ENCODE results near the gene MTCL3.

MTCL3 gene

DNA sequence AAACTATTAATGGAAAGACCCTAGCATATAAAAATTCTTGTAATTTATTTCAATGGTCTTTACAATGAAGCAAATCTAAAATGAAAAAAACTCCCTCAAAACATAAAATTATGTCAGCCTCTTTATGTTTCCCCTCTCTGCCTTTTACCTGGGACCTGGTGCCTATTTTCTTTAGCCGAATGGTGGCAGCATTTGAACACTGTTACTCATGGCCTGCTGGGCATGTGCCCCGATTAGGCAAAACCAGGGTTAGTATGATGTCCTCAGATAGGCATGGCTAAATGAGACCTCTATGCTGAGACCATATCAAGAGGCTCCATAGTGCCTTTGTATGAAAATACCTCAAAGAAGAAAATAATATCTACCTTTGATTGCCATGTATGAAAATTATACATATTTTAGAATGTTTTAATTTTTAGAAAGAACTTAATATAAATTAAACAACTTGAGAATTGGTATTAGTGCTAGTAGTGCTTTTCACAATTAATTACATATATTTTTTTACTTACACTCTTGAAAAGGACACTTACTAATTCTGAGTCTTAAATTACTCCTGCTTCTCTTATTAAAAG is 35.4 kb upstream of the MTCL3 start:
- Histone ChIP-seq H2AFZ (ENCODE audit: low read depth, low read length) (no peak overlapping the region), H3K9me3 (replicated peaks; ENCODE audit: control insufficient read depth, insufficient read depth, low read length) (no peaks in the 10 kb centered on the region), H3K9me1 (replicated peaks; ENCODE audit: control insufficient read depth, extremely low read depth, insufficient read depth, low read length) (no peaks in the 10 kb centered on the region), H3K79me2 (ENCODE audit: control insufficient read depth, insufficient read depth, low read length) (no peaks in the 10 kb centered on the region), H3K4me1 (ENCODE audit: control insufficient read depth, extremely low read depth, insufficient read depth, low read length) (no peaks in the 10 kb centered on the region), H3K36me3 (ENCODE audit: control insufficient read depth in 2 of 2, extremely low read depth in 1 of 2, insufficient read depth in 2 of 2, low read length in 2 of 2) (no peaks in the 10 kb centered on the region), H3K4me3 (replicated peaks in 1 of 3; ENCODE audit: insufficient read depth in 1 of 3, low read depth in 1 of 3, low read length in 3 of 3) (no peak overlapping the region), H3K9ac (replicated peaks; ENCODE audit: extremely low read depth, insufficient read depth, low read length) (no peak overlapping the region), H3K27me3 (ENCODE audit: control insufficient read depth in 2 of 2, insufficient read depth in 2 of 2, low read length in 2 of 2) (peaks cover 4 to 10% of the 10 kb centered on the region in 2 experiments), H3K27ac (ENCODE audit: insufficient read depth, low read depth, low read length) (no peak overlapping the region), H4K20me1 (replicated peaks; ENCODE audit: control insufficient read depth, extremely low read depth, insufficient read depth, low read length) (no peaks in the 10 kb centered on the region), H3K4me2 (ENCODE audit: insufficient read depth, low read length) (no peak overlapping the region)
- no TSS peak for BruUV-seq (replicated peaks)
- DNase-seq (ENCODE audit: low read depth, low spot score) (peak; percentile 27), FAIRE-seq (no peak)
- dilution Hi-C loops (cut with MboI; ENCODE audit: extremely low pct_ligation_motif_present, low sequenced_read_pairs), result no loop called here
- CTCF ChIA-PET, result interaction anchor here (0.6 to 2.0 kb wide), 9 partner anchors 9 to 1067 kb away, joined by 3 to 44 read pairs (median 6); no protein-coding TSS in a partner anchor
- intact Hi-C loops (cut with micrococcal nuclease), result loop anchor here (1.0 to 5.0 kb wide), 3 partner anchors 73 to 1176 kb away; no protein-coding TSS in a partner anchor
- POLR2A ChIA-PET, result no interaction called here
- TF ChIP-seq, protein P1, sequence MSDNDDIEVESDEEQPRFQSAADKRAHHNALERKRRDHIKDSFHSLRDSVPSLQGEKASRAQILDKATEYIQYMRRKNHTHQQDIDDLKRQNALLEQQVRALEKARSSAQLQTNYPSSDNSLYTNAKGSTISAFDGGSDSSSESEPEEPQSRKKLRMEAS (IDR thresholded peaks at IDR 0.05; ENCODE audit: insufficient read depth, insufficient read length), result no peak
- TF ChIP-seq, protein P2, sequence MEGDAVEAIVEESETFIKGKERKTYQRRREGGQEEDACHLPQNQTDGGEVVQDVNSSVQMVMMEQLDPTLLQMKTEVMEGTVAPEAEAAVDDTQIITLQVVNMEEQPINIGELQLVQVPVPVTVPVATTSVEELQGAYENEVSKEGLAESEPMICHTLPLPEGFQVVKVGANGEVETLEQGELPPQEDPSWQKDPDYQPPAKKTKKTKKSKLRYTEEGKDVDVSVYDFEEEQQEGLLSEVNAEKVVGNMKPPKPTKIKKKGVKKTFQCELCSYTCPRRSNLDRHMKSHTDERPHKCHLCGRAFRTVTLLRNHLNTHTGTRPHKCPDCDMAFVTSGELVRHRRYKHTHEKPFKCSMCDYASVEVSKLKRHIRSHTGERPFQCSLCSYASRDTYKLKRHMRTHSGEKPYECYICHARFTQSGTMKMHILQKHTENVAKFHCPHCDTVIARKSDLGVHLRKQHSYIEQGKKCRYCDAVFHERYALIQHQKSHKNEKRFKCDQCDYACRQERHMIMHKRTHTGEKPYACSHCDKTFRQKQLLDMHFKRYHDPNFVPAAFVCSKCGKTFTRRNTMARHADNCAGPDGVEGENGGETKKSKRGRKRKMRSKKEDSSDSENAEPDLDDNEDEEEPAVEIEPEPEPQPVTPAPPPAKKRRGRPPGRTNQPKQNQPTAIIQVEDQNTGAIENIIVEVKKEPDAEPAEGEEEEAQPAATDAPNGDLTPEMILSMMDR (IDR thresholded peaks at IDR 0.05; ENCODE audit: extremely low read depth in 1 of 2, insufficient read depth in 1 of 2, low read depth in 1 of 2, low read length in 2 of 2), result peak in 1 of 2 donors; percentile 32

DNA sequence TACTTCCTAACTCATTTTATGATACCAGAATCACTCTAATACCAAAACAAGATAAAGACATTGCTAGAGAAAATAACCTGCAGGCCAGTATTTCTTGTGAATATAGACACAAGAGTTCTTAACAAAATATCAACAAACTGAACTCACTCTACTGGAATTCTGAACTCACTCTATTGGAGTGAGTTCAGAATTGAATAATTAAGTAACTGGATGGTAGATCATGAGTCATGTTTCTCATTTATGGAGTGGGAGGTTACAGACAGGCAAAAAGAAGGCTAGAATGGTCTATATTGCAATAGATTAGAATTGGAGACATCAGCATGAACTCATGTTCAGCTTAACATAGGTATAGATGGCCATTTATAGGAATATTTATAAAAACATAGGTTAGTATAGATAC is 31.3 kb upstream of the MTCL3 start:
- Histone ChIP-seq H3K4me1 (ENCODE audit: control insufficient read depth, extremely low read depth, insufficient read depth, low read length) (no peaks in the 10 kb centered on the region), H3K4me3 (replicated peaks in 1 of 3; ENCODE audit: insufficient read depth in 1 of 3, low read depth in 1 of 3, low read length in 3 of 3) (no peak overlapping the region), H3K79me2 (ENCODE audit: control insufficient read depth, insufficient read depth, low read length) (no peaks in the 10 kb centered on the region), H3K9me3 (replicated peaks; ENCODE audit: control insufficient read depth, insufficient read depth, low read length) (no peaks in the 10 kb centered on the region), H3K27ac (ENCODE audit: insufficient read depth, low read depth, low read length) (no peak overlapping the region), H2AFZ (ENCODE audit: low read depth, low read length) (no peak overlapping the region), H3K27me3 (ENCODE audit: control insufficient read depth in 2 of 2, insufficient read depth in 2 of 2, low read length in 2 of 2) (peaks cover 4 to 6% of the 10 kb centered on the region in 2 experiments), H3K9ac (replicated peaks; ENCODE audit: extremely low read depth, insufficient read depth, low read length) (no peak overlapping the region), H3K36me3 (ENCODE audit: control insufficient read depth in 2 of 2, extremely low read depth in 1 of 2, insufficient read depth in 2 of 2, low read length in 2 of 2) (no peaks in the 10 kb centered on the region), H3K9me1 (replicated peaks; ENCODE audit: control insufficient read depth, extremely low read depth, insufficient read depth, low read length) (no peaks in the 10 kb centered on the region), H3K4me2 (ENCODE audit: insufficient read depth, low read length) (no peak overlapping the region), H4K20me1 (replicated peaks; ENCODE audit: control insufficient read depth, extremely low read depth, insufficient read depth, low read length) (no peaks in the 10 kb centered on the region)
- dilution Hi-C loops (cut with MboI; ENCODE audit: extremely low pct_ligation_motif_present, low sequenced_read_pairs), result no loop called here
- BruUV-seq (replicated peaks), result no TSS peak
- DNase-seq (ENCODE audit: low read depth, low spot score) (no peak), FAIRE-seq (no peak)
- TF ChIP-seq JUN (IDR thresholded peaks at IDR 0.05; ENCODE audit: borderline replicate concordance, insufficient read depth, insufficient read length, low read depth) (no peak), EZH2 (IDR thresholded peaks at IDR 0.05; ENCODE audit: borderline replicate concordance, low read depth, low read length, severe bottlenecking) (no peak), GATA2 (IDR thresholded peaks at IDR 0.05; ENCODE audit: insufficient read depth, insufficient read length, low read depth, low read length) (no peak), POLR2AphosphoS5 (IDR thresholded peaks at IDR 0.05; ENCODE audit: insufficient read depth, low read depth, low read length) (no peak), MYC (IDR thresholded peaks at IDR 0.05; ENCODE audit: low read depth, low read length) (no peak), FOS (IDR thresholded peaks at IDR 0.05; ENCODE audit: borderline replicate concordance, insufficient read depth, low read length) (no peak), POLR2A (IDR thresholded peaks at IDR 0.05; ENCODE audit: low read depth, low read length) (no peak)
- TF ChIP-seq, protein P2 (IDR thresholded peaks at IDR 0.05; ENCODE audit: extremely low read depth in 1 of 2, insufficient read depth in 1 of 2, low read depth in 1 of 2, low read length in 2 of 2), result no peak
- TF ChIP-seq, protein P1 (IDR thresholded peaks at IDR 0.05; ENCODE audit: insufficient read depth, insufficient read length), result no peak
- CTCF ChIA-PET, result interaction anchor here (1.3 kb wide), 1 partner anchor 93 kb away, joined by 3 read pairs; no protein-coding TSS in a partner anchor
- POLR2A ChIA-PET, result no interaction called here
- intact Hi-C loops (cut with micrococcal nuclease), result loop anchor here (5.0 kb wide), 1 partner anchor 77 kb away; no protein-coding TSS in a partner anchor
